Left ventricle myocardium inferior (tissue), 1 donor: ENCODE measurements around the gene PTPN13. TPM values are rescaled to one million over a fixed set of nuclear protein-coding genes. Genes with fewer than 3 reads are reported as not detected.

Experiments
- DNase-seq: peaks from one replicate; pipeline ENCODE4 v3.0.0-alpha.2; 2020
- H3K27ac ChIP-seq: fragments of 200-600 bp; replicated peaks from 2 replicates; pipeline ENCODE4 v1.8.0; 2021
- H3K27me3 ChIP-seq: fragments of 200-600 bp; 2 replicates; pipeline ENCODE4 v1.8.0; 2021; ENCODE audit warnings: low read depth
- H3K36me3 ChIP-seq: fragments of 200-600 bp; 2 replicates; pipeline ENCODE4 v1.8.0; 2021
- H3K4me1 ChIP-seq: fragments of 200-600 bp; 2 replicates; pipeline ENCODE4 v1.8.0; 2021
- H3K4me3 ChIP-seq: fragments of 200-600 bp; 2 replicates; pipeline ENCODE4 v1.8.0; 2021; ENCODE audit warnings: mild to moderate bottlenecking, moderate library complexity
- H3K9me3 ChIP-seq: fragments of 200-600 bp; replicated peaks from 2 replicates; pipeline ENCODE4 v1.8.0; 2021
- intact Hi-C: fragments of 100-400 bp; cut with micrococcal nuclease; formaldehyde crosslinking; loops from one replicate; pipeline ENCODE4 v1.11.0; 2022
- total RNA-seq: library from RNA; stranded (reverse); fragmentation: NEBNext Ultra II Directional; extraction: Animal tissue kit (Norgen Biotek cat#: 25700); gene quantifications from one replicate; pipeline ENCODE4 v1.2.1, GENCODE V29; 2021
- TF ChIP-seq, protein P1 (sequence below): fragments of 200-600 bp; IDR thresholded peaks from 2 replicates; pipeline ENCODE4 v1.8.0; 2021; ENCODE audit warnings: antibody characterized with exemption, mild to moderate bottlenecking, borderline replicate concordance
- donor health status: DM: no; HTN: yes; CAD: no; lungs with severe emphysema.

Gene PTPN13
- total RNA-seq, 1 donor from 2014 or later = 3.8 TPM

DNA sequence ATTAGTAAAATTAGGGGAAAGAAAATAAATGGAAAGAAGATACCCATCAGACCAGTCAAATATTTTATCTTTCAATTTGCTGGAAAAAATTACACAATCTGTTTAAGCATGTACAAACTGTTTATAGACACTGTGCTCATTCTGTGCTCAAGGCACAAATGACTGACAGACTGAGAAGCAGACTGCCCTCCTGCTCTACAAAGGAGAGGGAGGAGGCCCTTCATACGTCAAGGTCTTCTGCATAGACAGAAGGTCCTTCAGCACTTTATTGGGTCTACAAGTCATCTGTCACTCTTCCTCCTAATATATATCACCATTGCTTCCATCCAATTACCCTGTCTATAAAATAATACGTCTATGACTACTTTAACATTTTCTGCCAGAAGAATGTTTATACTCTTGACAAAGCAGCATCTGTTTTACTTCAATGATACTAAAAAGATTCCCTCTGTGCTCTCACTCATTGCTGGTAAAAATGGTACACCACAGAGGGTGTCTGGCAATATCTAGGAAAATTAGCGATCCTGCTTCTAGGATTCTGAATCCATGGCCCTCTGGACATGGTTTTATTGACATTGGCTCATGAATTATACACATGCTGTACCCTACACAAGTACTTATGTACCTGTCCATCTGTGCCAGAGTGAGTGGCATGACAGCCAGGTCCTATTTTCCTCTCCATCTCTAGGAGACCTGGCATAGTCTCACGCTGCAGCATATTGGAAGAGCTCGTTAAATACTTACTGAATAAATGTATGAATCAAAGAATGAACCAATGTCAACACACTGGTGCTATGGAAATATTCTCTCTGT is 243.8 kb downstream of the PTPN13 start:
- H3K9me3 ChIP-seq = no peaks in the 10 kb centered on the region
- H3K4me3 ChIP-seq = no peak overlapping the region
- no peaks in the 10 kb centered on the region for H3K27me3 ChIP-seq
- intact Hi-C loops = no loop called here
- TF ChIP-seq, protein P1, sequence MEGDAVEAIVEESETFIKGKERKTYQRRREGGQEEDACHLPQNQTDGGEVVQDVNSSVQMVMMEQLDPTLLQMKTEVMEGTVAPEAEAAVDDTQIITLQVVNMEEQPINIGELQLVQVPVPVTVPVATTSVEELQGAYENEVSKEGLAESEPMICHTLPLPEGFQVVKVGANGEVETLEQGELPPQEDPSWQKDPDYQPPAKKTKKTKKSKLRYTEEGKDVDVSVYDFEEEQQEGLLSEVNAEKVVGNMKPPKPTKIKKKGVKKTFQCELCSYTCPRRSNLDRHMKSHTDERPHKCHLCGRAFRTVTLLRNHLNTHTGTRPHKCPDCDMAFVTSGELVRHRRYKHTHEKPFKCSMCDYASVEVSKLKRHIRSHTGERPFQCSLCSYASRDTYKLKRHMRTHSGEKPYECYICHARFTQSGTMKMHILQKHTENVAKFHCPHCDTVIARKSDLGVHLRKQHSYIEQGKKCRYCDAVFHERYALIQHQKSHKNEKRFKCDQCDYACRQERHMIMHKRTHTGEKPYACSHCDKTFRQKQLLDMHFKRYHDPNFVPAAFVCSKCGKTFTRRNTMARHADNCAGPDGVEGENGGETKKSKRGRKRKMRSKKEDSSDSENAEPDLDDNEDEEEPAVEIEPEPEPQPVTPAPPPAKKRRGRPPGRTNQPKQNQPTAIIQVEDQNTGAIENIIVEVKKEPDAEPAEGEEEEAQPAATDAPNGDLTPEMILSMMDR = no peak
- no peaks in the 10 kb centered on the region for H3K36me3 ChIP-seq
- DNase-seq = no peak
- H3K27ac ChIP-seq = no peak overlapping the region
- no peaks in the 10 kb centered on the region for H3K4me1 ChIP-seq

DNA sequence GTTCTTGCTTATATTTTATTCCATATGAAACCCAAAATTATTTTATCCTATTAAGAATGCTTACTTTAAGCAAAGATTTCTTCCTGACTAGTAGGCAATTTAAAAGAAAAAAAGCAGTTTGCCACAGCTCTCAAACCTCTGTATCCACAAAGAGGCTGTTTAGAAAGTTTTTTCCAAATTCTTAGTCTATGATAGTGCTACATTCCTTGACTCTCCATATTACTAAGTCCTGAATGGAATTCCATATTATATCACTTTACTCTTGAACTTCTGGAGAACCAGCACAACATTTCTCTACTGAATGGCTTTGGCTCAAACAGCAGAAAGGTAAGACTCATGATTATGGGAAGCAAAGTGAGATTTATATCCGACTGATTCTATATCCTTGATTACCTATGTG is 246.7 kb downstream of the PTPN13 start:
- Histone ChIP-seq H3K27me3 (no peaks in the 10 kb centered on the region), H3K9me3 (no peaks in the 10 kb centered on the region), H3K36me3 (no peaks in the 10 kb centered on the region), H3K4me1 (no peaks in the 10 kb centered on the region), H3K4me3 (no peak overlapping the region), H3K27ac (no peak overlapping the region)
- intact Hi-C loops = no loop called here
- no peak for DNase-seq
- TF ChIP-seq, protein P1 = no peak

DNA sequence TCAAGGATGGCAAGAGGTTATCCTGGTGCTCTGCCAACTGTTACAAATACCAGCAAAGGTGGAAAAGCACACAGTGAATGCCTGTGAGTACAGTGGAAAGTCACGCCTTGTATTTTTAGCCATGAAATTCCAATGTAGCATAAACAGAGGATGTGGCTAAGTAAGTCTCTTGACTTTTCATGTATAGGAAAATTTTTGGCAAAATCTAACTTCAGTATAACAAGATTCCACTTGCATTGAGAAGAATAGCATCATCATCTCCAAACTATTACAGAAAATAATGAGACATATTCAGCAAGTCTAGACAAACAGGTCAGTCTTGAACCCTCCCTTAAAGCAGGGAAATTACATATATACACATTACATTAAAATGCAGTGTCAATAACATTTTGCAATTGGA is 247.2 kb downstream of the PTPN13 start:
- no peaks in the 10 kb centered on the region for H3K36me3 ChIP-seq
- TF ChIP-seq, protein P1 = no peak
- H3K27me3 ChIP-seq = no peaks in the 10 kb centered on the region
- intact Hi-C loops = no loop called here
- H3K4me1 ChIP-seq = no peaks in the 10 kb centered on the region
- no peaks in the 10 kb centered on the region for H3K9me3 ChIP-seq
- H3K4me3 ChIP-seq = no peak overlapping the region
- DNase-seq = no peak
- H3K27ac ChIP-seq = no peak overlapping the region

DNA sequence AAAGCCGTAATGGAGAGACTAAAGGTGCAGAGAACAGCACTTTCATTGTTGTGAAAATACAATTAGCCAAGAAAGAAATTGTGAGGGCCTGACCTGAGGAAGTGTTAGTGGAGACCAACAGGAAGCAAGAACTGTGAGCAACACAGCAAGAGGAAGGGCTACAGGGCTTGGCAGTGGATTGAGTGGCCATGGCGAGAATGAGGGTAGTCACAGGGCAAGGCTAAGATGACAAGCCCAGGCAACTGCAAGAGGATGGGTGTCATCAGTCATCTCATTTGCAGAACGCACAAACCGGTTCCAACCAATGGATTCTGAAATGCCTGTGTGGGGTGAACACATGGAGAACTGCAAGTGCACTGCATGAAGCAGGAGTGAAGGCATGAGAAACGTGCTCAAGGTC is 251.5 kb downstream of the PTPN13 start:
- intact Hi-C loops = no loop called here
- H3K27ac ChIP-seq = no peak overlapping the region

DNA sequence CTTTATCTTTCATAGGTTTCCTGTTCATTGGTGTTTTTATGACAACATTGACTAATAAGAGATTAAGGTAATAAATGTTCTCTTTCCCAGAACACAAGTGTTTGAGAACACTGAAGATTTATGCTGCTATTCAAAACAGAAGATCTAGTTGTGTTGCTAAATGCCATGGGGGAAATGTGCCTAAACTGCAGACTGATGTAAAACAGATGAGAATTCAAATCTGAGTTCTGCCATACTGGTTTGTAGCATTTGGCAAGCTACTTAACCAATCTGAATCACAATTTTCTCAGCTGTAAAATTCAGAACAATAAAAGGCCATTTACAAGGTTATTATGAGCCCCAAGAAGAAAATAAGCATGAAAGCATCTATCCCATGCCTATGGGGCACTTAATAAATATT is 252.8 kb downstream of the PTPN13 start:
- intact Hi-C loops = no loop called here
- Histone ChIP-seq H3K4me1 (peaks cover 31% of the 10 kb centered on the region), H3K27me3 (no peaks in the 10 kb centered on the region), H3K36me3 (no peaks in the 10 kb centered on the region), H3K9me3 (no peaks in the 10 kb centered on the region), H3K27ac (no peak overlapping the region), H3K4me3 (no peak overlapping the region)
- no peak for DNase-seq
- TF ChIP-seq, protein P1 = no peak

More for the DNA sequence above, 251.5 kb downstream of the PTPN13 start:
- Histone ChIP-seq H3K4me3 (no peak overlapping the region), H3K4me1 (peaks cover 31% of the 10 kb centered on the region), H3K27me3 (no peaks in the 10 kb centered on the region), H3K9me3 (no peaks in the 10 kb centered on the region), H3K36me3 (no peaks in the 10 kb centered on the region)
- DNase-seq = no peak
- TF ChIP-seq, protein P1 = no peak
